Endothelial cell (in vitro differentiated cells): ENCODE measurements around the gene CEP55. TPM values are rescaled to one million over a fixed set of nuclear protein-coding genes. Genes with fewer than 3 reads are reported as not detected.

Experiments used
- DNase-seq: peaks from one replicate; pipeline ENCODE4 v3.0.0; 2021; ENCODE audit warnings: low spot score
- H3K27ac Mint-ChIP-seq: one replicate; pipeline ENCODE4 v1.8.0; 2021; ENCODE audit warnings: mixed read lengths, inconsistent platforms; ENCODE audit not compliant: unreplicated experiment
- H3K27me3 Mint-ChIP-seq: one replicate; pipeline ENCODE4 v1.8.0; 2021; ENCODE audit warnings: mild to moderate bottlenecking, moderate library complexity, mixed read lengths, inconsistent platforms; ENCODE audit not compliant: unreplicated experiment
- H3K36me3 Mint-ChIP-seq: one replicate; pipeline ENCODE4 v1.8.0; 2021; ENCODE audit warnings: mild to moderate bottlenecking, low read depth, mixed read lengths, inconsistent platforms; ENCODE audit not compliant: unreplicated experiment
- H3K4me1 Mint-ChIP-seq: one replicate; pipeline ENCODE4 v1.8.0; 2021; ENCODE audit warnings: mild to moderate bottlenecking, mixed read lengths, inconsistent platforms; ENCODE audit not compliant: unreplicated experiment
- H3K4me3 Mint-ChIP-seq: one replicate; pipeline ENCODE4 v1.8.0; 2021; ENCODE audit warnings: mild to moderate bottlenecking, mixed read lengths, inconsistent platforms; ENCODE audit not compliant: unreplicated experiment
- H3K9me3 Mint-ChIP-seq: one replicate; pipeline ENCODE4 v1.8.0; 2021; ENCODE audit warnings: mixed read lengths, inconsistent platforms; ENCODE audit not compliant: unreplicated experiment
- CTCF ChIP-seq: fragments of 200-600 bp; sonication (generic); IDR thresholded peaks from one replicate; pipeline ENCODE4 v1.5.0; 2021; ENCODE audit warnings: antibody characterized with exemption; ENCODE audit not compliant: unreplicated experiment
- total RNA-seq: library from RNA; stranded (reverse); fragmentation: NEBNext Ultra II Directional; extraction: Animal tissue kit (Norgen Biotek cat#: 25700); gene quantifications from one replicate; pipeline ENCODE4 v1.2.1, GENCODE V29; 2021; ENCODE audit not compliant: unreplicated experiment

The CEP55 gene
- total RNA-seq, 1 donor from 2014 or later: 3.5 TPM

GRCh38 chr10:93559490-93559889 lies 63.1 kb downstream of the CEP55 start:
- H3K4me1 Mint-ChIP-seq: peaks cover 6% of the 10 kb centered on the region
- H3K27ac Mint-ChIP-seq: no peak overlapping the region
- TF ChIP-seq CTCF: no peak
- H3K9me3 Mint-ChIP-seq: no peaks in the 10 kb centered on the region
- no peak for DNase-seq
- H3K27me3 Mint-ChIP-seq: peaks cover 5% of the 10 kb centered on the region
- H3K4me3 Mint-ChIP-seq: no peak overlapping the region
- no peaks in the 10 kb centered on the region for H3K36me3 Mint-ChIP-seq

- Mint-ChIP-seq H3K9me3 (no peaks in the 10 kb centered on the region), H3K27ac (no peak overlapping the region), H3K36me3 (no peaks in the 10 kb centered on the region), H3K4me1 (no peaks in the 10 kb centered on the region), H3K4me3 (no peak overlapping the region), H3K27me3 (peaks cover 5% of the 10 kb centered on the region)
- no peak for TF ChIP-seq CTCF
- DNase-seq: no peak
Measured at GRCh38 chr10:93560541-93560940, 64.1 kb downstream of the CEP55 start.

- no peak overlapping the region for H3K27ac Mint-ChIP-seq
- H3K27me3 Mint-ChIP-seq: peaks cover 16% of the 10 kb centered on the region
- H3K9me3 Mint-ChIP-seq: no peaks in the 10 kb centered on the region
- no peak overlapping the region for H3K4me3 Mint-ChIP-seq
- no peak for DNase-seq
- no peaks in the 10 kb centered on the region for H3K4me1 Mint-ChIP-seq
- H3K36me3 Mint-ChIP-seq: no peaks in the 10 kb centered on the region
- no peak for TF ChIP-seq CTCF
Measured at GRCh38 chr10:93565446-93565845, 69.0 kb downstream of the CEP55 start.

- Mint-ChIP-seq H3K4me3 (peak within 1 kb of the TSS; percentile 81), H3K27me3 (peaks cover 15% of the 10 kb centered on the region), H3K4me1 (no peaks in the 10 kb centered on the region), H3K27ac (no peak within 1 kb of the TSS), H3K36me3 (no peaks in the 10 kb centered on the region), H3K9me3 (no peaks in the 10 kb centered on the region)
- TF ChIP-seq CTCF: no peak
- peak; percentile 21 for DNase-seq
Measured at GRCh38 chr10:93566435-93567276, 70.2 kb downstream of the CEP55 start, which contains the start of gene FFAR4. FFAR4 (plus strand) TSS chr10:93566665; CDS start chr10:93566721, 56 bp downstream.

GRCh38 chr10:93567277-93568104 lies 71.1 kb downstream of the CEP55 start:
- Mint-ChIP-seq H3K9me3 (no peaks in the 10 kb centered on the region), H3K27me3 (peaks cover 18% of the 10 kb centered on the region), H3K4me3 (peak overlapping the region; percentile 65), H3K36me3 (no peaks in the 10 kb centered on the region), H3K4me1 (peaks cover 6% of the 10 kb centered on the region), H3K27ac (no peak overlapping the region)
- TF ChIP-seq CTCF: no peak
- DNase-seq: no peak
